Left ventricle myocardium inferior (tissue), 1 donor: ENCODE results near the gene BID. TPM values are rescaled to one million over a fixed set of nuclear protein-coding genes. Genes with fewer than 3 reads are reported as not detected.

ENCODE experiments used
- DNase-seq: peaks from one replicate; pipeline ENCODE4 v3.0.0-alpha.2; 2020
- H3K27ac ChIP-seq: fragments of 200-600 bp; replicated peaks from 2 replicates; pipeline ENCODE4 v1.8.0; 2021
- H3K27me3 ChIP-seq: fragments of 200-600 bp; 2 replicates; pipeline ENCODE4 v1.8.0; 2021; ENCODE audit warnings: low read depth
- H3K36me3 ChIP-seq: fragments of 200-600 bp; 2 replicates; pipeline ENCODE4 v1.8.0; 2021
- H3K4me1 ChIP-seq: fragments of 200-600 bp; 2 replicates; pipeline ENCODE4 v1.8.0; 2021
- H3K4me3 ChIP-seq: fragments of 200-600 bp; 2 replicates; pipeline ENCODE4 v1.8.0; 2021; ENCODE audit warnings: mild to moderate bottlenecking, moderate library complexity
- H3K9me3 ChIP-seq: fragments of 200-600 bp; replicated peaks from 2 replicates; pipeline ENCODE4 v1.8.0; 2021
- intact Hi-C: fragments of 100-400 bp; cut with micrococcal nuclease; formaldehyde crosslinking; loops from one replicate; pipeline ENCODE4 v1.11.0; 2022
- total RNA-seq: library from RNA; stranded (reverse); fragmentation: NEBNext Ultra II Directional; extraction: Animal tissue kit (Norgen Biotek cat#: 25700); gene quantifications from one replicate; pipeline ENCODE4 v1.2.1, GENCODE V29; 2021
- TF ChIP-seq, protein P1 (sequence below): fragments of 200-600 bp; IDR thresholded peaks from 2 replicates; pipeline ENCODE4 v1.8.0; 2021; ENCODE audit warnings: antibody characterized with exemption, mild to moderate bottlenecking, borderline replicate concordance
- donor health status: DM: no; HTN: yes; CAD: no; lungs with severe emphysema.

BID gene
- total RNA-seq, 1 donor from 2014 or later = 14.5 TPM

DNA sequence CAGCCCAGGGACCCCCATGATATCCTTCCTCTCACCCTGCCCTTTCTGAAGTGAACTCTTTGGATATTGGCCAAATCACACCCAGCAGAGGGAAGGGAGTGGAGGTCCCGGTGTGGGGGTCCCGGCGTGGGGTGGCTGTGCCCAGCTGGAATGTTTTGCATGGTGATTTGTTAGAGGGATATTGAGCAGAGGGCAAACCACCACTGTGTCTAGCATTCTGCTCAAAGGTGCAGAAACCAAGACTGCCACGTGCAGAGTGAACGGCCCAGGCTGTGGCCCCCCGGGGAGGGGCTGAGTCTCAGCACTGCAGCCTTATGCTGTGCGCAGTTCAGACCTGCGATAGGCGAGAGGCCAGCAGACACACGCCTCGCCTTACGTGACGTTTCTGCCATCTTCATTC, 7.9 kb upstream of the BID start:
- TF ChIP-seq, protein P1, sequence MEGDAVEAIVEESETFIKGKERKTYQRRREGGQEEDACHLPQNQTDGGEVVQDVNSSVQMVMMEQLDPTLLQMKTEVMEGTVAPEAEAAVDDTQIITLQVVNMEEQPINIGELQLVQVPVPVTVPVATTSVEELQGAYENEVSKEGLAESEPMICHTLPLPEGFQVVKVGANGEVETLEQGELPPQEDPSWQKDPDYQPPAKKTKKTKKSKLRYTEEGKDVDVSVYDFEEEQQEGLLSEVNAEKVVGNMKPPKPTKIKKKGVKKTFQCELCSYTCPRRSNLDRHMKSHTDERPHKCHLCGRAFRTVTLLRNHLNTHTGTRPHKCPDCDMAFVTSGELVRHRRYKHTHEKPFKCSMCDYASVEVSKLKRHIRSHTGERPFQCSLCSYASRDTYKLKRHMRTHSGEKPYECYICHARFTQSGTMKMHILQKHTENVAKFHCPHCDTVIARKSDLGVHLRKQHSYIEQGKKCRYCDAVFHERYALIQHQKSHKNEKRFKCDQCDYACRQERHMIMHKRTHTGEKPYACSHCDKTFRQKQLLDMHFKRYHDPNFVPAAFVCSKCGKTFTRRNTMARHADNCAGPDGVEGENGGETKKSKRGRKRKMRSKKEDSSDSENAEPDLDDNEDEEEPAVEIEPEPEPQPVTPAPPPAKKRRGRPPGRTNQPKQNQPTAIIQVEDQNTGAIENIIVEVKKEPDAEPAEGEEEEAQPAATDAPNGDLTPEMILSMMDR = no peak
- H3K27ac ChIP-seq = no peak overlapping the region
- intact Hi-C loops = no loop called here
- H3K4me3 ChIP-seq = no peak overlapping the region
- no peaks in the 10 kb centered on the region for H3K27me3 ChIP-seq
- no peak for DNase-seq
- H3K36me3 ChIP-seq = no peaks in the 10 kb centered on the region
- peaks cover 48% of the 10 kb centered on the region for H3K4me1 ChIP-seq
- no peaks in the 10 kb centered on the region for H3K9me3 ChIP-seq

DNA sequence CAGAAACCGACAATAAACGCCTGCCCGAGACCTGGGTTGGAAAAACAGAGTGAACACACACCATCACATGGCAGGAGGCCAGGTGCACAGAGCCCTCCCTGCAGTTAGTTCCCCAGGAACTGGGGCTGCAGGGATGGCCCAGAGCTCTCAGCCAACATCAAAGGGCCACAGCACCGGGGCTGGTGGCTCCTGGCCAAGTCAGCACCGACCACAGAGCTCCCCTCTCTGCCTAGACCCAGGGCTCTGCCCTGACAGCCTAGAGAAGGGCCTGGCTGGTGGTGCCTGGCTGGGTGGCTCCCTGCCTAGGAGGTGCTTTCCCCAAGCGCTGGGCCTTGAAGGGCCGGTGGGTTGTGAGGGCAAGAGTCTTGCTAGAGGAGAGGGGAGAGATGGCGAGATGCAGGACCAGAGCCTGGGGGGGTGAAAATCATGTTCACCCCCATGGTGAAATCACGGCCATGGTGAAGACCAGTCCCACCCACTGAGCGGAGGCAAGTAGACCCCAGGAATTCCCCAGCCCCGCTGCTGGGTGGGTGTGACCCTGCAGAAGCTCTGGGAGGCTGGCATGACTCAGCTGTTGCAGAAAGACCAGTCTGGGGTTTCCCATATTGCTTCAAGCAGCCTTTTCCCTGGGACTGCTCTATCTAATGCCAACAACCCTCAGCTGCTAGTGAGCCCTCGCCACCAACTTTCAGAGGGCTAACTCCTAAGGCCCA, 7.2 kb upstream of the BID start:
- Histone ChIP-seq H3K27me3 (no peaks in the 10 kb centered on the region), H3K4me1 (peaks cover 41% of the 10 kb centered on the region), H3K9me3 (no peaks in the 10 kb centered on the region), H3K36me3 (no peaks in the 10 kb centered on the region), H3K4me3 (no peak overlapping the region), H3K27ac (no peak overlapping the region)
- intact Hi-C loops = no loop called here
- TF ChIP-seq, protein P1 = no peak
- no peak for DNase-seq

DNA sequence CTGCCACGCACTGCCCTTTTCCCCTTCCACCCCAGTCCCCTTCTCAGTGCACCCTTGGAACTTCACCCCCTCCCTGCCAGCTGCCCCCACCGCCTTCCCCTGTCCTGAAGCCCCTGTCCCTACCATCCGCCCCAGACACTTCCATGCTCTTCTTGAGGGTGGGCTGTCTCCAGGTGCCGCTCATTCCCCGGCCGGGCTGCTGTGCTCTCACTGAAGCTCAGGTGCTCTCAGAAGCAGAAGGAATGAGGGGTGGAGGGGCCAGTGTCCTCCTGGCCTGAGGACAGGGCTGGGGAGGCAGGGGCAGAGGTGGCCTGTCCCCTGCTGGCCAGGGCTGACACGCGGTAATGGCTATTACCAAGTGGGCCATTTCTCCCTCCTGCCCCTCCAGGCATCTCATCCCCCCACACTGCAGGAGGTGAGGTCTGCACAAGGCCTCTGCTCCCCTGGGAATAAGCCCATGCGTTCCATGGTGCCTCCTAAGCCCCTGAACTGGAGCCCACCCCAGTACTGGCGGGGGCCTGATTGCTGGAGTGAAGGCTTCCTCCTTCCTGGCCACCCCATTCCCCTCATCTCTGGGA, 6.6 kb upstream of the BID start:
- Histone ChIP-seq H3K9me3 (no peaks in the 10 kb centered on the region), H3K4me1 (peaks cover 35% of the 10 kb centered on the region), H3K27me3 (no peaks in the 10 kb centered on the region), H3K27ac (no peak overlapping the region), H3K36me3 (no peaks in the 10 kb centered on the region), H3K4me3 (no peak overlapping the region)
- intact Hi-C loops = no loop called here
- TF ChIP-seq, protein P1 = no peak
- DNase-seq = no peak

DNA sequence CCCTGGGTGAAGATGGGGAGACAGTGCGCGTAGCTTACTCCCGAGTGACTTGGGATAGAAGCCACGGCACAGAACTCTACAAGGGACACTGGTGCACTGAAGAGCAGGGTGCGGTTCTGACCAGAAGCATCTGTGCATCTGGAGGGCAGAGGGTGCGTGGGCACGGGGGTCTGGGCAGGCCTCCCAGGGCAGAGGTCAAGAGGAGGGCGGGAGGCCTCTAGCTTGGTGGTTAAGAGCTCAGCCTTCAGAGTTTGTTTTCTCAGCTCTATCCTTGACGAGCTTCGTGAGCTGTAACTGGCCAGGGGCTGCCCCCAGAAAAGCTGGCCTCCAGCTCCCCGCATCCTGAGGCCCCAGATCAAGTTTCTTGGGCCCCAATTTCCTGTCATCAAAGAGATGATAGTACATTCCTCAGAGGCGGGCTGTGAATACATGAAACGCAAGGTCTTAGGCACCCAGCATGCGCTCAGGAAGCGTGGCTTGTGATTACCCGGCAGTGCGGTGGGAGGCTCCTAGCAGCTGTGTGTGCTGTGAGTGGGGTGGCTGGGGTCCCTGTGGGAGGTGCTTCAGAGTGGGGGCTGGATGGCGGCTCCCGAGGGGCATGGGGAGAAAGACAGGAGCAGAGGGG, 6.0 kb upstream of the BID start:
- intact Hi-C loops = no loop called here

DNA sequence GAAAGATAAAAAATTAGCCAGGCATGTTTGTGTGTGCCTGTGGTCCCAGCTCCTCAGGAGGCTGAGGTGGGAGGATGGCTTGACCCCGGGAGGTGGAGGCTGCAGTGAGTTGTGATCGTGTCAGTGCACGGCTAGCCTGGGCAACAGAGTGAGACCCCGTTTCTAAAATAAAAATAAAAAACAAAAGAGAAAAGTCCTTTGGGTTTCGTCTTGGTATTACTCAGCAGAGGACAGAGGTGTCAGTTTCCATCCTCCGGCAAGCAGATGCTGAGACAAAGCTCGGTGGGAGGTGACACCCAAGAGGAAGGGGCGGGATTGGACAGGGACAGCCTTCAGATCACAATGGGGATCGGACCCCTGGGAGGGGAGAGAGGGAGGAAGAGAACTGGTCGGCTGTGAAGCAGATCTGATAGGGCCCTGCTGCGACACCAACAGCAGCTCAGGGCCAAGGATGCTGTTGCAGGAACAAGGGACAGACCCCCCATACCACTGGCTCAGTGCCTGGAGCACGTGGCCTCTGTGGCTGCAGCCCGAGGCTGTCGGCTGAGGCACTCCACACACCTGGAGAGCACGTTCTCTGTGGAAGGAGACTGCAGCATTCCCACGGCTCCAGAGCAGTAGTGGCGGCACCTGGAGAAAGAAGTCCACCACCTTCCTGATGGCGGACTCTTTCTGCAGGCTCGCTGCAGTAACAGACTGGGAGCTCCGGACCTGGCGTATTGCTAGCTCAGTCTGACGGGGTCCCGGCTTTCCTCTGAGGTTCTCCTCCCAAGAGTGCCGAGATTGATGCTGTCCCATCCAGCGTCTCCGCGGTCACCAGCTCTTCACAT, 5.2 kb upstream of the BID start:
- H3K27me3 ChIP-seq = no peaks in the 10 kb centered on the region
- TF ChIP-seq, protein P1 = no peak
- no peaks in the 10 kb centered on the region for H3K36me3 ChIP-seq
- intact Hi-C loops = no loop called here
- no peaks in the 10 kb centered on the region for H3K9me3 ChIP-seq
- DNase-seq = no peak
- no peak overlapping the region for H3K4me3 ChIP-seq
- peaks cover 33% of the 10 kb centered on the region for H3K4me1 ChIP-seq
- H3K27ac ChIP-seq = no peak overlapping the region

More for the DNA sequence above, 6.0 kb upstream of the BID start:
- TF ChIP-seq, protein P1 = no peak
- no peaks in the 10 kb centered on the region for H3K36me3 ChIP-seq
- no peak for DNase-seq
- H3K27me3 ChIP-seq = no peaks in the 10 kb centered on the region
- peaks cover 29% of the 10 kb centered on the region for H3K4me1 ChIP-seq
- H3K4me3 ChIP-seq = no peak overlapping the region
- H3K9me3 ChIP-seq = no peaks in the 10 kb centered on the region
- H3K27ac ChIP-seq = no peak overlapping the region
